H1 (cell line): ENCODE measurements around the gene LCE2D. TPM values are rescaled to one million over a fixed set of nuclear protein-coding genes. Genes with fewer than 3 reads are reported as not detected.

Experiments
- POU5F1 ChIP-seq: IDR thresholded peaks from 2 replicates; pipeline ENCODE4 v1.6.1; 2011; ENCODE audit warnings: low read depth, mild to moderate bottlenecking, low read length, moderate library complexity
- TEAD4 ChIP-seq: IDR thresholded peaks from 2 replicates; pipeline ENCODE4 v1.6.1; 2012; ENCODE audit warnings: low read depth, low read length, inconsistent platforms, mixed read lengths
- USF2 ChIP-seq: IDR thresholded peaks from 2 replicates; pipeline ENCODE4 v1.6.1; 2011; ENCODE audit warnings: low read length, improper control_type of control experiment
- YY1 ChIP-seq: IDR thresholded peaks from 2 replicates; pipeline ENCODE4 v1.6.1; 2011; ENCODE audit warnings: low read depth, mild to moderate bottlenecking, low read length
- polyA plus RNA-seq, 7 experiments: library from polyadenylated mRNA; depleted of rRNA in 3 of 7; stranded (reverse) in 5 of 7; unstranded in 2 of 7; fragments of >200 nt in 5 of 7; fragments of 200-250 nt in 2 of 7; gene quantifications; 1 replicate in 5 of 7; 2 replicates in 1 of 7; 4 replicates in 1 of 7; pipeline versions ENCODE4 v1.2.1 to v1.2.3, GENCODE V29; 2011 to 2013; ENCODE audit warnings: missing spikeins in 2 of 7, mixed read lengths in 2 of 7
- total RNA-seq: library from RNA; stranded (reverse); fragmentation: NEBNext Ultra II Directional; extraction: Animal tissue kit (Norgen Biotek cat#: 25700); gene quantifications from 2 replicates; pipeline ENCODE4 v1.2.1, GENCODE V29; 2021

The LCE2D gene
- total and polyA plus RNA-seq, 2 of the 8 experiments (the other 6 are each of a cell fraction or from before 2014, with no cell fraction given) = not detected

GRCh38 chr1:152656459-152656858 lies 6.7 kb upstream of the LCE2D start (continued):
- TF ChIP-seq USF2 (no peak), YY1 (no peak), POU5F1 (no peak), TEAD4 (no peak)
